Omental fat pad (tissue), 4 donors: ENCODE data around the gene SLC25A25. TPM values are rescaled to one million over a fixed set of nuclear protein-coding genes. Genes with fewer than 3 reads are reported as not detected.

Source experiments
- ATAC-seq: fragments of 150-250 bp; one replicate; pipeline ENCODE4 v1.9.1; 2016; ENCODE audit warnings: mild to moderate bottlenecking, moderate library complexity; ENCODE audit not compliant: low FRiP score
- DNase-seq: peaks from one replicate; pipeline ENCODE4 v3.0.0-alpha.2; 2019; ENCODE audit warnings: low spot score
- CTCF ChIP-seq, 3 donors: fragments of 450-650 bp; IDR thresholded peaks; one replicate each; pipeline ENCODE4 v1.5.1; 2016 to 2017; ENCODE audit warnings: antibody characterized with exemption in 3 of 3, mild to moderate bottlenecking in 3 of 3, moderate library complexity in 2 of 3
- total RNA-seq, 4 donors: library from RNA; depleted of rRNA; stranded (reverse); fragments of >200 nt; gene quantifications; one replicate each; pipeline ENCODE4 v1.1.0, GENCODE V29; 2016

Gene SLC25A25
- total RNA-seq, 4 donors from 2014 or later, result 37.8 to 147 (median 102) TPM

GRCh38 chr9:128098297-128099230, 30.5 kb downstream of the SLC25A25 start:
- no peak for TF ChIP-seq CTCF (IDR thresholded peaks at IDR 0.05)
- ATAC-seq (peak; percentile 78), DNase-seq (peak; percentile 90)

- DNase-seq (no peak), ATAC-seq (peak; percentile 3)
- no peak for TF ChIP-seq CTCF (IDR thresholded peaks at IDR 0.05)
Observed at GRCh38 chr9:128099231-128099931, 31.3 kb downstream of the SLC25A25 start.

- no peak for DNase-seq
- ATAC-seq, result peak; percentile 12
- TF ChIP-seq CTCF (IDR thresholded peaks at IDR 0.05), result no peak
Observed at GRCh38 chr9:128099932-128100491, 32.0 kb downstream of the SLC25A25 start.

- ATAC-seq, result no peak
- TF ChIP-seq CTCF (IDR thresholded peaks at IDR 0.05), result no peak
- no peak for DNase-seq
Observed at GRCh38 chr9:128100581-128100980, 32.5 kb downstream of the SLC25A25 start.

- ATAC-seq, result no peak
- TF ChIP-seq CTCF (IDR thresholded peaks at IDR 0.05), result no peak
- no peak for DNase-seq
Observed at GRCh38 chr9:128101231-128101661, 33.2 kb downstream of the SLC25A25 start.

GRCh38 chr9:128101690-128102089, 33.7 kb downstream of the SLC25A25 start:
- no peak for TF ChIP-seq CTCF (IDR thresholded peaks at IDR 0.05)
- ATAC-seq (no peak), DNase-seq (no peak)
